Caco-2 (cell line): ENCODE results near the gene DEPDC7. TPM values are rescaled to one million over a fixed set of nuclear protein-coding genes. Genes with fewer than 3 reads are reported as not detected.

Experiments used
- BruUV-seq: library from RNA; stranded (reverse); fragments of 400-500 nt; replicated peaks from 2 replicates; lab custom pipeline; 2021; lab: Mats Ljungman, UMichigan
- CTCF ChIA-PET: fragments of 300-600 bp; sonication (Branson Sonifier 250); formaldehyde crosslinking; loops from one replicate; lab custom pipeline; 2022; ENCODE audit warnings: antibody characterized with exemption; lab: Charles Lee
- POLR2A ChIA-PET: fragments of 300-600 bp; sonication (Branson Sonifier 250); formaldehyde crosslinking; loops from one replicate; lab custom pipeline; 2022; ENCODE audit warnings: antibody characterized with exemption; lab: Charles Lee
- DNase-seq, 2 experiments: peaks; one replicate each; pipeline versions ENCODE4 v3.0.0 to v3.0.0-alpha.2; 2020 to 2022
- H3K27me3 ChIP-seq: replicated peaks from 2 replicates; pipeline ENCODE4 v1.6.0; 2011; ENCODE audit warnings: low read length; ENCODE audit not compliant: control insufficient read depth, insufficient read depth
- H3K36me3 ChIP-seq: 2 replicates; pipeline ENCODE4 v1.5.1; 2011; ENCODE audit warnings: low read length; ENCODE audit not compliant: control insufficient read depth, insufficient read depth
- H3K4me1 ChIP-seq: fragments of 250-450 bp; sonication (Bioruptor Pico); 2 replicates; pipeline ENCODE4 v1.5.1; 2020; ENCODE audit warnings: mild to moderate bottlenecking
- H3K4me3 ChIP-seq: 2 replicates; pipeline ENCODE4 v1.5.1; 2011; ENCODE audit warnings: low read depth, mild to moderate bottlenecking, control low read depth, low read length
- H3K9me3 ChIP-seq: fragments of 250-450 bp; sonication (Bioruptor Pico); 2 replicates; pipeline ENCODE4 v1.5.1; 2020; ENCODE audit warnings: mild to moderate bottlenecking, moderate library complexity
- H3K27ac Mint-ChIP-seq: one replicate; pipeline ENCODE4 v1.8.0; 2022; ENCODE audit warnings: mixed read lengths; ENCODE audit not compliant: unreplicated experiment
- H3K27me3 Mint-ChIP-seq: one replicate; pipeline ENCODE4 v1.8.0; 2022; ENCODE audit warnings: mixed read lengths; ENCODE audit not compliant: insufficient read depth, unreplicated experiment
- H3K36me3 Mint-ChIP-seq: one replicate; pipeline ENCODE4 v1.8.0; 2022; ENCODE audit warnings: mild to moderate bottlenecking, mixed read lengths; ENCODE audit not compliant: insufficient read depth, unreplicated experiment
- H3K4me1 Mint-ChIP-seq: one replicate; pipeline ENCODE4 v1.8.0; 2022; ENCODE audit warnings: low read depth, mixed read lengths; ENCODE audit not compliant: unreplicated experiment
- H3K4me3 Mint-ChIP-seq: one replicate; pipeline ENCODE4 v1.8.0; 2022; ENCODE audit warnings: mild to moderate bottlenecking, moderate library complexity, mixed read lengths; ENCODE audit not compliant: unreplicated experiment
- H3K9me3 Mint-ChIP-seq: one replicate; pipeline ENCODE4 v1.8.0; 2022; ENCODE audit warnings: mixed read lengths; ENCODE audit not compliant: unreplicated experiment
- intact Hi-C: fragments of 100-400 bp; cut with micrococcal nuclease; formaldehyde crosslinking; loops from one replicate; pipeline ENCODE4 v1.10.0; 2022; ENCODE audit not compliant: unreplicated experiment
- total RNA-seq: library from RNA; stranded (reverse); gene quantifications from 2 replicates; pipeline ENCODE4 v1.2.3, GENCODE V29; 2022
- TF ChIP-seq, protein P1 (sequence below), 2 experiments: fragments of 200-600 bp in 1 of 2; IDR thresholded peaks; 1 replicate in 1 of 2; 2 replicates in 1 of 2; pipeline versions ENCODE4 v1.5.1 to v1.8.0; 2011 to 2022; ENCODE audit warnings: antibody characterized with exemption in 1 of 2, control low read depth in 1 of 2, inconsistent platforms in 1 of 2, low read depth in 1 of 2, low read length in 1 of 2, mild to moderate bottlenecking in 1 of 2, moderate library complexity in 1 of 2; ENCODE audit not compliant: insufficient read depth in 1 of 2, severe bottlenecking in 1 of 2, unreplicated experiment in 1 of 2

DEPDC7 gene
- total RNA-seq, 1 experiment from 2014 or later: 17.0 TPM

DNA sequence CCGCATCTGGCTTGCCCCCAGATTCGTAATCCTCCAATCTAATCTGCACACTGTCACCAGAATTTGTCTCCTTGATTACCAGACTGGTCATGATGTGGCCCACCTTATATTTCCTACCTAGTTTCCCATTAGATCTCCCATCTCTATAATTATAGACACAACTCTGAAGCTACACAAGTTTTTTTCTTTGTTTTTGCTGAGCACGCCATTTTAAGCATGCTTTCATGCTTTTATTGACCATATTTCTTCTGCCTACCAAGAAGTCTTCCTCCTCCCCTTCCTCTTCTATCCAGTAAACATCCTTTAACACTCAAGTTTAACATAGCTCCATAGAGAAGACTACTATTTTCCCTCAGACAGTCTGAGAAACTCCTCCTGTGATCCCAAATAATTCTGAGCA, 24.3 kb upstream of the DEPDC7 start:
- Mint-ChIP-seq H3K9me3 (peaks cover 15% of the 10 kb centered on the region), H3K27me3 (no peaks in the 10 kb centered on the region), H3K36me3 (no peaks in the 10 kb centered on the region), H3K4me1 (peaks cover 6% of the 10 kb centered on the region), H3K27ac (no peak overlapping the region), H3K4me3 (no peak overlapping the region)
- Histone ChIP-seq H3K4me1 (0 out of 2 replicates have a peak, but pooled peaks cover 11% of the 10 kb centered on the region), H3K4me3 (no peak overlapping the region), H3K36me3 (no peaks in the 10 kb centered on the region), H3K9me3 (0 out of 2 replicates have a peak, but pooled peaks cover 13% of the 10 kb centered on the region), H3K27me3 (no peaks in the 10 kb centered on the region)
- no TSS peak for BruUV-seq
- ChIA-PET POLR2A (no interaction called here), CTCF (no interaction called here)
- intact Hi-C loops: no loop called here
- TF ChIP-seq, protein P1, sequence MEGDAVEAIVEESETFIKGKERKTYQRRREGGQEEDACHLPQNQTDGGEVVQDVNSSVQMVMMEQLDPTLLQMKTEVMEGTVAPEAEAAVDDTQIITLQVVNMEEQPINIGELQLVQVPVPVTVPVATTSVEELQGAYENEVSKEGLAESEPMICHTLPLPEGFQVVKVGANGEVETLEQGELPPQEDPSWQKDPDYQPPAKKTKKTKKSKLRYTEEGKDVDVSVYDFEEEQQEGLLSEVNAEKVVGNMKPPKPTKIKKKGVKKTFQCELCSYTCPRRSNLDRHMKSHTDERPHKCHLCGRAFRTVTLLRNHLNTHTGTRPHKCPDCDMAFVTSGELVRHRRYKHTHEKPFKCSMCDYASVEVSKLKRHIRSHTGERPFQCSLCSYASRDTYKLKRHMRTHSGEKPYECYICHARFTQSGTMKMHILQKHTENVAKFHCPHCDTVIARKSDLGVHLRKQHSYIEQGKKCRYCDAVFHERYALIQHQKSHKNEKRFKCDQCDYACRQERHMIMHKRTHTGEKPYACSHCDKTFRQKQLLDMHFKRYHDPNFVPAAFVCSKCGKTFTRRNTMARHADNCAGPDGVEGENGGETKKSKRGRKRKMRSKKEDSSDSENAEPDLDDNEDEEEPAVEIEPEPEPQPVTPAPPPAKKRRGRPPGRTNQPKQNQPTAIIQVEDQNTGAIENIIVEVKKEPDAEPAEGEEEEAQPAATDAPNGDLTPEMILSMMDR (IDR thresholded peaks at IDR 0.05; ENCODE audit: insufficient read depth in 1 of 2, low read depth in 1 of 2, low read length in 1 of 2, severe bottlenecking in 1 of 2, unreplicated experiment in 1 of 2): no peak
- DNase-seq: no peak

DNA sequence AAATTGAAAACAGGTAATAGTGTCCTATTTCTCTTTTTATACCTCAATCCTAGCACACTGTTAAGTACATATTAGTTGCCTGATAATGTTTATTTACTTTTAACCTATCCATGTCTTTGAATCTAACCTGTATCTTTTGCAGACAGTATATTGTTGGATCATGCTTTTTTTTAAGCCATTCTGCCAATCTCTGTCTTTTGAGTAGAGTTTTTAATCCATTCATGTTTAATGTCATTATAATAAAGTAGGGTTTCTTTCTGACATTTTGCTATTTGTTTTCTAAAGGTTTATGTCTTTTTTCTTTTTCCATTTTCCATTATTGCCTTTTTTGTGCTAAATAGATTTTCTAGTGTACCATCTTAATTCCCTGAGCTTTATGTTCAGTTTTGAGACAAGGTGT, 23.8 kb upstream of the DEPDC7 start:
- Mint-ChIP-seq H3K9me3 (peaks cover 15% of the 10 kb centered on the region), H3K4me3 (no peak overlapping the region), H3K27me3 (peaks cover 4% of the 10 kb centered on the region), H3K36me3 (no peaks in the 10 kb centered on the region), H3K4me1 (peaks cover 6% of the 10 kb centered on the region), H3K27ac (no peak overlapping the region)
- Histone ChIP-seq H3K4me3 (no peak overlapping the region), H3K27me3 (no peaks in the 10 kb centered on the region), H3K4me1 (0 out of 2 replicates have a peak, but pooled peaks cover 11% of the 10 kb centered on the region), H3K9me3 (0 out of 2 replicates have a peak, but pooled peaks cover 13% of the 10 kb centered on the region), H3K36me3 (no peaks in the 10 kb centered on the region)
- TF ChIP-seq, protein P1 (IDR thresholded peaks at IDR 0.05; ENCODE audit: insufficient read depth in 1 of 2, low read depth in 1 of 2, low read length in 1 of 2, severe bottlenecking in 1 of 2, unreplicated experiment in 1 of 2): no peak
- CTCF ChIA-PET: no interaction called here
- no TSS peak for BruUV-seq
- intact Hi-C loops: no loop called here
- DNase-seq: no peak
- POLR2A ChIA-PET: no interaction called here

DNA sequence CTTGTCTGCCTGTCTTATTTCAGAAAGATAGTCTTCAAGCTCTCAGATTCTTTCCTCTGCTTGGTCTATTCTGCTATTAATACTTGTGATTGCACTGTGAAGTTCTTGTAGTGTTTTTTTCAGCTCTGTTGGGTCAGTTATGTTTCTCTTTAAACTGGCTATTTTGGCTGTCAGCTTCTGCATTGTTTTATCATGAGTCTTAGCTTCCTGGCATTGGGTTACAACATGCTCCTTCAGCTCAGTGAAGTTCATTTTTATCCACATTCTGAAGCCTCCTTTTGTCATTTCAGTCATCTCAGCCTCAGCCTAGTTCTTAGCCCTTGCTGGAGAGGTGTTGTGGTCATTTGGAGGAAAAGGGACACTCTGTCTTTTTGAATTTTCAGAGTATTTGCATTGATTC, 15.5 kb upstream of the DEPDC7 start:
- no TSS peak for BruUV-seq
- Histone ChIP-seq H3K36me3 (no peaks in the 10 kb centered on the region), H3K9me3 (peaks cover 7% of the 10 kb centered on the region; the same call in 1 of the 2 replicates), H3K4me1 (peaks cover 6% of the 10 kb centered on the region; the same call in 1 of the 2 replicates), H3K4me3 (no peak overlapping the region), H3K27me3 (no peaks in the 10 kb centered on the region)
- POLR2A ChIA-PET: no interaction called here
- Mint-ChIP-seq H3K27me3 (peaks cover 4% of the 10 kb centered on the region), H3K4me1 (no peaks in the 10 kb centered on the region), H3K9me3 (peaks cover 20% of the 10 kb centered on the region), H3K27ac (no peak overlapping the region), H3K36me3 (no peaks in the 10 kb centered on the region), H3K4me3 (no peak overlapping the region)
- CTCF ChIA-PET: no interaction called here
- intact Hi-C loops: no loop called here
- no peak for DNase-seq
- TF ChIP-seq, protein P1 (IDR thresholded peaks at IDR 0.05; ENCODE audit: insufficient read depth in 1 of 2, low read depth in 1 of 2, low read length in 1 of 2, severe bottlenecking in 1 of 2, unreplicated experiment in 1 of 2): no peak
